HK-2 (cell line): Measurements from ENCODE around the gene SPEN.
"Not testable (repeated sequence)": the region's sequence is repeated elsewhere in the genome, so short reads cannot be mapped to it uniquely, and the experiment has no call there.

Experiments used
- DNase-seq: peaks from one replicate; pipeline ENCODE4 v3.0.0-alpha.2; 2018; ENCODE audit not compliant: unreplicated experiment

SPEN gene

GRCh38 chr1:15858069-15858670 is 10.7 kb downstream of the SPEN start:
- DNase-seq: no peak

- no peak for DNase-seq
Measured at GRCh38 chr1:15858672-15859372, 11.3 kb downstream of the SPEN start.

- DNase-seq: no peak
Measured at GRCh38 chr1:15863156-15863901, 15.8 kb downstream of the SPEN start.

GRCh38 chr1:15866721-15867201 is 19.3 kb downstream of the SPEN start:
- no peak for DNase-seq

GRCh38 chr1:15867288-15867687 is 19.8 kb downstream of the SPEN start:
- DNase-seq: no peak

- no peak for DNase-seq
Measured at GRCh38 chr1:15869413-15869812, 21.9 kb downstream of the SPEN start.

- DNase-seq: no peak
Measured at GRCh38 chr1:15870421-15870820, 22.9 kb downstream of the SPEN start.

GRCh38 chr1:15874471-15874870 is 27.0 kb downstream of the SPEN start:
- DNase-seq: no peak

- DNase-seq: no peak
Measured at GRCh38 chr1:15876357-15877055, 29.0 kb downstream of the SPEN start.

- DNase-seq: no peak
Measured at GRCh38 chr1:15881961-15882360, 34.5 kb downstream of the SPEN start.

GRCh38 chr1:15882665-15883064 is 35.2 kb downstream of the SPEN start:
- no peak for DNase-seq

GRCh38 chr1:15883326-15883725 is 35.8 kb downstream of the SPEN start:
- no peak for DNase-seq

GRCh38 chr1:15884477-15884876 is 37.0 kb downstream of the SPEN start:
- no peak for DNase-seq

GRCh38 chr1:15885269-15885668 is 37.8 kb downstream of the SPEN start:
- no peak for DNase-seq

GRCh38 chr1:15885701-15886610 is 38.4 kb downstream of the SPEN start:
- DNase-seq: peak; percentile 91

- DNase-seq: no peak
Measured at GRCh38 chr1:15886611-15887167, 39.2 kb downstream of the SPEN start.

- not testable (repeated sequence) for DNase-seq
Measured at GRCh38 chr1:15892857-15893599, 45.5 kb downstream of the SPEN start.

GRCh38 chr1:15895233-15895632 is 47.7 kb downstream of the SPEN start:
- no peak for DNase-seq

- not testable (repeated sequence) for DNase-seq
Measured at GRCh38 chr1:15896841-15897610, 49.5 kb downstream of the SPEN start.
